BLaER1 (cell line): ENCODE results near the gene XPO4.

Experiments used
- H3K27ac ChIP-seq: shearing (Covaris generic); formaldehyde crosslinking; 2 replicates; pipeline ENCODE4 v1.8.1; 2022
- H3K27me3 ChIP-seq: shearing (Covaris generic); formaldehyde crosslinking; 2 replicates; pipeline ENCODE4 v1.8.1; 2022
- H3K36me3 ChIP-seq: shearing (Covaris generic); formaldehyde crosslinking; 2 replicates; pipeline ENCODE4 v1.8.1; 2022
- H3K4me1 ChIP-seq: shearing (Covaris generic); formaldehyde crosslinking; 2 replicates; pipeline ENCODE4 v1.8.1; 2022
- H3K4me2 ChIP-seq: shearing (Covaris generic); formaldehyde crosslinking; 2 replicates; pipeline ENCODE4 v1.8.1; 2022
- H3K4me3 ChIP-seq: shearing (Covaris generic); formaldehyde crosslinking; 2 replicates; pipeline ENCODE4 v1.8.1; 2022
- H3K9ac ChIP-seq: shearing (Covaris generic); formaldehyde crosslinking; 2 replicates; pipeline ENCODE4 v1.8.1; 2022
- H3K9me3 ChIP-seq: shearing (Covaris generic); formaldehyde crosslinking; 2 replicates; pipeline ENCODE4 v1.8.1; 2022
- H4K20me1 ChIP-seq: shearing (Covaris generic); formaldehyde crosslinking; 2 replicates; pipeline ENCODE4 v1.8.1; 2022
- Cebpa-rat ChIP-seq: shearing (Covaris generic); IDR thresholded peaks from 2 replicates; pipeline ENCODE4 v1.8.1; 2022

XPO4 gene

GRCh38 chr13:20819715-20820114 is 82.8 kb downstream of the XPO4 start:
- Histone ChIP-seq H3K9me3 (no peaks in the 10 kb centered on the region), H3K36me3 (peaks cover 41% of the 10 kb centered on the region), H3K9ac (no peak overlapping the region), H3K4me2 (no peak overlapping the region), H3K4me3 (no peak overlapping the region), H3K27ac (no peak overlapping the region), H3K27me3 (no peaks in the 10 kb centered on the region), H4K20me1 (no peaks in the 10 kb centered on the region), H3K4me1 (peaks cover 1% of the 10 kb centered on the region; the same call in 1 of the 2 replicates)
- no peak for TF ChIP-seq Cebpa-rat

- Histone ChIP-seq H3K4me3 (no peak overlapping the region), H3K4me2 (no peak overlapping the region), H3K27me3 (no peaks in the 10 kb centered on the region), H3K9me3 (no peaks in the 10 kb centered on the region), H3K9ac (no peak overlapping the region), H3K36me3 (peaks cover 73% of the 10 kb centered on the region), H3K4me1 (no peaks in the 10 kb centered on the region), H3K27ac (no peak overlapping the region), H4K20me1 (no peaks in the 10 kb centered on the region)
- TF ChIP-seq Cebpa-rat: no peak
Observed at GRCh38 chr13:20815464-20815863, 87.1 kb downstream of the XPO4 start.

- Histone ChIP-seq H3K27ac (no peak overlapping the region), H3K4me2 (no peak overlapping the region), H3K36me3 (peaks cover 70% of the 10 kb centered on the region), H3K4me3 (no peak overlapping the region), H3K9me3 (no peaks in the 10 kb centered on the region), H3K9ac (no peak overlapping the region), H4K20me1 (no peaks in the 10 kb centered on the region), H3K27me3 (no peaks in the 10 kb centered on the region), H3K4me1 (no peaks in the 10 kb centered on the region)
- no peak for TF ChIP-seq Cebpa-rat
Observed at GRCh38 chr13:20814224-20814910, 88.2 kb downstream of the XPO4 start.

DNA sequence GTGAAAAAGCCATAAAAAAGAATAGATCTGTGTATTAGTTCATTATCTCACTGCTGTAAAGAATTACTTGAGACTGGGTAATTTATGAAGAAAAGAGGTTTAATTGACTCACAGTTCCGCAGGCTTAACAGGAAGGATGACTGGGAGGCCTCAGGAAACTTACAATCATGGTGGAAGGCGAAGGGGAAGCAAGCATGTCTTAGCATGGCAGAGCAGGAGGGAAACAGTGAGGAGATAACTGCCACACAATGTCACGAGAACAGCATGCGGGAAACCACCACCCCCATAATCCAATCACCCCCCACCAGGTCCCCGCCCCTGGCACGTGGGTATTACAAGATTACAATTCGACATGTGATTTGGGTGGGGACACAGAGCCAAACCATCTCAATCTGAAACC is 89.7 kb downstream of the XPO4 start:
- Histone ChIP-seq H3K36me3 (peaks cover 72% of the 10 kb centered on the region), H3K4me3 (no peak overlapping the region), H3K4me1 (no peaks in the 10 kb centered on the region), H4K20me1 (no peaks in the 10 kb centered on the region), H3K9ac (no peak overlapping the region), H3K4me2 (no peak overlapping the region), H3K9me3 (no peaks in the 10 kb centered on the region), H3K27ac (no peak overlapping the region), H3K27me3 (no peaks in the 10 kb centered on the region)
- TF ChIP-seq Cebpa-rat: no peak

GRCh38 chr13:20810808-20811207 is 91.7 kb downstream of the XPO4 start:
- Histone ChIP-seq H3K36me3 (peaks cover 78% of the 10 kb centered on the region), H3K4me1 (no peaks in the 10 kb centered on the region), H3K4me2 (no peak overlapping the region), H3K27ac (no peak overlapping the region), H3K4me3 (no peak overlapping the region), H3K27me3 (no peaks in the 10 kb centered on the region), H3K9ac (no peak overlapping the region), H3K9me3 (no peaks in the 10 kb centered on the region), H4K20me1 (no peaks in the 10 kb centered on the region)
- TF ChIP-seq Cebpa-rat: no peak

DNA sequence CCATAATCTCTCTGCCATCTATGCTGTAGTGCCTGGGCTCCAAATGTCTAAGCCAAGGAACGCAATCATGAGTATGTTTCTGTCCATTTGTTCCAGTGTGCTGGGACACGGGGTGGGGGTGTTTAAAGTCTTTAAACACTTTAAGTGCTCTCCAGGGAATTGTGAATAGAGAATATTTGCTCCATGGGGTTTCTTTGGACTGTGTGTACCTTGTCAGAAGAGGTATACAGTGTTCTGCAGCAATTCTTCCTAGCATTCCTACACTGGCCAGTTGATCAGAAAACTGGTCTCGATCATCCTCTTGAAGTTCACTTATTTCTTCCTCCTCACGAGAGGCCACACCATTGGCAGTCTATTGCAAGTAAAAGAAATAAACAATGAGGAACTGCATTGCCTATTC is 93.7 kb downstream of the XPO4 start:
- Histone ChIP-seq H4K20me1 (no peaks in the 10 kb centered on the region), H3K9ac (no peak overlapping the region), H3K4me2 (no peak overlapping the region), H3K4me1 (no peaks in the 10 kb centered on the region), H3K27ac (no peak overlapping the region), H3K4me3 (no peak overlapping the region), H3K27me3 (no peaks in the 10 kb centered on the region), H3K9me3 (no peaks in the 10 kb centered on the region), H3K36me3 (peaks cover 74% of the 10 kb centered on the region)
- TF ChIP-seq Cebpa-rat: no peak

GRCh38 chr13:20803180-20803965 is 99.2 kb downstream of the XPO4 start:
- Histone ChIP-seq H3K27ac (no peak overlapping the region), H3K4me1 (peaks cover 12% of the 10 kb centered on the region), H3K9ac (no peak overlapping the region), H3K4me3 (no peak overlapping the region), H4K20me1 (no peaks in the 10 kb centered on the region), H3K4me2 (no peak overlapping the region), H3K36me3 (peaks cover 62% of the 10 kb centered on the region), H3K27me3 (no peaks in the 10 kb centered on the region), H3K9me3 (no peaks in the 10 kb centered on the region)
- TF ChIP-seq Cebpa-rat: no peak

- Histone ChIP-seq H3K4me1 (peaks cover 24% of the 10 kb centered on the region), H3K9ac (no peak overlapping the region), H3K4me2 (peak overlapping the region; percentile 51), H3K27me3 (no peaks in the 10 kb centered on the region), H3K4me3 (no peak overlapping the region), H4K20me1 (no peaks in the 10 kb centered on the region; the same call in 1 of the 2 replicates), H3K36me3 (peaks cover 61% of the 10 kb centered on the region), H3K9me3 (no peaks in the 10 kb centered on the region), H3K27ac (peak overlapping the region; percentile 36)
- TF ChIP-seq Cebpa-rat: no peak
Observed at GRCh38 chr13:20801707-20802106, 100.8 kb downstream of the XPO4 start.

DNA sequence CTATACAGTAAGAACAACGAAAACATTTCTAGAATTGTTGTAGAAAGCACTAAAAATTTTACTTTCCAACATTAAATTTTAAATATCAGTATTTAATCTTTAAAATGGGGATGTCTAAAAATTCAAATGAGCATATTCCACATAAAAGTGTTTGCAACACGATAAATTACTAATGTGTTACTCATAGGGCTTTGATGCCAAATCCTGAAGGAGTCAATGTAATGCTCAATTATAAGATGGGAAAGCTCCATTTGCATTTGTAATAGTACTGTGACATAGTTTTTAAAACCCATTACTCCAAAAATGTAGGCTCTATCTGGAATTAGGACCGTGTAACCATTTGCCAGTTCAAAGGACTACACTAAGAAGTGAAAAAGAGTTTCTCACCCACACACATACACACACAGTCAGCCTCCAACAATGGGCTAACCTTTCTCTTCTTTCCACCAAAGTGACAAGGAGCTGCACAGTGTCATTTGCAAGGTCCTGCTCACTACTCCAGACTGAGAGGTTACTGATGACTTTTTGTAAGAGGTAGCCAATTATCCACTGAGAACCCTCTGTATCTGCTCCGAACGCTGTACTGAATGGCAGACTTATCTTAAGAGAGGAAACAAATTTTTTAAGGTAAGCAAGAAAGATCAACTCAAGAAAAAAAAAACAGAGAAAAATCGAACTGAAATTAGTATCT is 102.7 kb downstream of the XPO4 start:
- no peak overlapping the region for H3K4me2 ChIP-seq
- no peak for TF ChIP-seq Cebpa-rat
- no peak overlapping the region for H3K27ac ChIP-seq
- H3K4me1 ChIP-seq: peaks cover 27% of the 10 kb centered on the region
- H3K36me3 ChIP-seq: peaks cover 66% of the 10 kb centered on the region
- H3K4me3 ChIP-seq: no peak overlapping the region
- no peaks in the 10 kb centered on the region for H3K27me3 ChIP-seq
- H4K20me1 ChIP-seq: no peaks in the 10 kb centered on the region; the same call in 1 of the 2 replicates
- no peaks in the 10 kb centered on the region for H3K9me3 ChIP-seq
- no peak overlapping the region for H3K9ac ChIP-seq

- no peaks in the 10 kb centered on the region for H3K27me3 ChIP-seq
- no peak overlapping the region for H3K4me2 ChIP-seq
- no peaks in the 10 kb centered on the region; the same call in 1 of the 2 replicates for H4K20me1 ChIP-seq
- peaks cover 27% of the 10 kb centered on the region for H3K4me1 ChIP-seq
- no peak overlapping the region for H3K9ac ChIP-seq
- no peak overlapping the region for H3K27ac ChIP-seq
- no peaks in the 10 kb centered on the region for H3K9me3 ChIP-seq
- H3K36me3 ChIP-seq: peaks cover 75% of the 10 kb centered on the region
- no peak overlapping the region for H3K4me3 ChIP-seq
- no peak for TF ChIP-seq Cebpa-rat
Observed at GRCh38 chr13:20798027-20798426, 104.5 kb downstream of the XPO4 start.
